B cell (primary cell): ENCODE results near the gene IGFL2. TPM values are rescaled to one million over a fixed set of nuclear protein-coding genes. Genes with fewer than 3 reads are reported as not detected.

Experiments
- ATAC-seq: fragments of 200-7000 bp; cut with Tn5 transposase; one replicate; pipeline ENCODE4 v1.10.0; 2021; ENCODE audit warnings: low read depth, mild to moderate bottlenecking, moderate number of reproducible peaks, moderate library complexity
- CTCF ChIA-PET: fragments of 350-600 bp; sonication (Branson Sonifier 250); formaldehyde crosslinking; loops from one replicate; lab custom pipeline; 2021; ENCODE audit warnings: antibody characterized with exemption, inconsistent platforms; lab: Charles Lee
- POLR2A ChIA-PET: fragments of 350-600 bp; sonication (Branson Sonifier 250); formaldehyde crosslinking; loops from one replicate; lab custom pipeline; 2021; ENCODE audit warnings: antibody characterized with exemption; lab: Charles Lee
- DNase-seq: peaks from one replicate; pipeline ENCODE4 v3.0.0; 2013
- H2AFZ ChIP-seq: 2 replicates; pipeline ENCODE4 v1.6.1; 2012; ENCODE audit warnings: mild to moderate bottlenecking, low read depth, low read length; ENCODE audit not compliant: insufficient read depth, poor library complexity, severe bottlenecking
- H3K27ac ChIP-seq, 2 donors: 1 replicate in 1 of 2; 2 replicates in 1 of 2; pipeline ENCODE4 v1.5.1; 2012 to 2013; ENCODE audit warnings: low read length in 2 of 2, mild to moderate bottlenecking in 2 of 2, moderate library complexity in 1 of 2
- H3K27me3 ChIP-seq, 4 experiments: fragments of 200-600 bp in 1 of 4; sonication (generic) in 1 of 4; replicated peaks in 1 of 4; 1 replicate in 2 of 4; 2 replicates in 2 of 4; pipeline versions ENCODE4 v1.6.1 to v1.7.0; 2013 to 2016; ENCODE audit warnings: low read length in 3 of 4, mild to moderate bottlenecking in 2 of 4, mixed read lengths in 1 of 4, moderate library complexity in 1 of 4; ENCODE audit not compliant: insufficient read depth in 4 of 4, control insufficient read depth in 3 of 4; ENCODE audit errors: control extremely low read depth in 1 of 4
- H3K36me3 ChIP-seq, 2 experiments: replicated peaks in 1 of 2; 1 replicate in 1 of 2; 2 replicates in 1 of 2; pipeline versions ENCODE4 v1.6.1 to v1.7.1; 2013; ENCODE audit warnings: low read length in 1 of 2; ENCODE audit not compliant: insufficient read depth in 2 of 2, control insufficient read depth in 1 of 2; ENCODE audit errors: control extremely low read depth in 1 of 2, extremely low read depth in 1 of 2
- H3K4me1 ChIP-seq, 2 donors: fragments of 200-600 bp in 1 of 2; sonication (generic) in 1 of 2; 1 replicate in 1 of 2; 2 replicates in 1 of 2; pipeline versions ENCODE4 v1.5.1 to v1.6.1; 2013 to 2017; ENCODE audit warnings: low read length in 2 of 2; ENCODE audit not compliant: control insufficient read depth in 2 of 2, insufficient read depth in 2 of 2
- H3K4me2 ChIP-seq: replicated peaks from 2 replicates; pipeline ENCODE3; 2012; ENCODE audit warnings: mild to moderate bottlenecking, low read depth, low read length; ENCODE audit not compliant: poor library complexity, severe bottlenecking
- H3K4me3 ChIP-seq, 5 experiments: fragments of 200-600 bp in 1 of 5; sonication (generic) in 1 of 5; 1 replicate in 3 of 5; 2 replicates in 2 of 5; pipeline versions ENCODE4 v1.5.1 to v1.7.0; 2011 to 2016; ENCODE audit warnings: low read length in 4 of 5, mild to moderate bottlenecking in 4 of 5, low read depth in 2 of 5, control low read depth in 1 of 5, moderate library complexity in 1 of 5; ENCODE audit not compliant: insufficient read depth in 1 of 5; ENCODE audit errors: control extremely low read depth in 1 of 5, extremely low read depth in 1 of 5
- H3K79me2 ChIP-seq: fragments of 200-600 bp; sonication (generic); one replicate; pipeline ENCODE4 v1.6.0; 2016; ENCODE audit warnings: low read length; ENCODE audit not compliant: control insufficient read depth, insufficient read depth
- H3K9ac ChIP-seq: fragments of 200-600 bp; sonication (generic); 2 replicates; pipeline ENCODE4 v1.6.1; 2017; ENCODE audit warnings: mild to moderate bottlenecking, low read length, moderate library complexity
- H3K9me3 ChIP-seq, 3 donors: one replicate each; pipeline versions ENCODE4 v1.6.1 to v1.7.1; 2013; ENCODE audit warnings: low read length in 2 of 3; ENCODE audit not compliant: control insufficient read depth in 2 of 3, insufficient read depth in 1 of 3; ENCODE audit errors: control extremely low read depth in 1 of 3
- H4K20me1 ChIP-seq: 2 replicates; pipeline ENCODE4 v1.6.0; 2012; ENCODE audit warnings: mild to moderate bottlenecking, low read length; ENCODE audit not compliant: insufficient read depth, control insufficient read depth, poor library complexity, severe bottlenecking
- H3K27ac Mint-ChIP-seq: one replicate; pipeline ENCODE4 v1.8.0; 2021; ENCODE audit warnings: mixed read lengths
- H3K27me3 Mint-ChIP-seq: one replicate; pipeline ENCODE4 v1.8.0; 2021; ENCODE audit warnings: mixed read lengths
- H3K4me1 Mint-ChIP-seq: one replicate; pipeline ENCODE4 v1.8.0; 2021; ENCODE audit warnings: mixed read lengths
- H3K4me3 Mint-ChIP-seq: one replicate; pipeline ENCODE4 v1.8.0; 2021; ENCODE audit warnings: mixed read lengths
- H3K9me3 Mint-ChIP-seq: one replicate; pipeline ENCODE4 v1.8.0; 2022; ENCODE audit warnings: mixed read lengths; ENCODE audit not compliant: insufficient read depth
- EZH2 ChIP-seq: IDR thresholded peaks from 2 replicates; pipeline ENCODE4 v1.6.1; 2012; ENCODE audit warnings: borderline replicate concordance, low read depth, mild to moderate bottlenecking, moderate library complexity, low read length; ENCODE audit not compliant: insufficient read depth, poor library complexity, severe bottlenecking
- WGBS: methylation state at CpG from one replicate; pipeline ENCODE4 v1.1.5; 2013; ENCODE audit warnings: missing lambda C conversion rate; ENCODE audit not compliant: insufficient coverage; 5-methylcytosine and 5-hydroxymethylcytosine counted together
- intact Hi-C: fragments of 100-400 bp; cut with micrococcal nuclease; formaldehyde crosslinking; loops from one replicate; pipeline ENCODE4 v1.10.0; 2022
- polyA plus RNA-seq: library from polyadenylated mRNA; depleted of rRNA; stranded (reverse); fragments of >200 nt; gene quantifications from 2 replicates; pipeline ENCODE4 v1.2.3, GENCODE V29; 2012
- total RNA-seq, 2 donors: library from RNA; stranded (reverse); fragments of 120-200 nt in 1 of 2; gene quantifications; 1 replicate in 1 of 2; 2 replicates in 1 of 2; pipeline versions ENCODE4 v1.2.3 to v1.2.4, GENCODE V29; 2013 to 2022
- TF ChIP-seq, protein P1 (sequence below): fragments of 200-600 bp; IDR thresholded peaks from one replicate; pipeline ENCODE4 v1.8.0; 2022; ENCODE audit warnings: antibody characterized with exemption, mild to moderate bottlenecking

Gene IGFL2
- total and polyA plus RNA-seq, 2 donors (not counting 1 experiment from before 2014, with no cell fraction given): not detected

GRCh38 chr19:46196410-46197124 lies 48.5 kb downstream of the IGFL2 start:
- no peaks in the 10 kb centered on the region for H3K4me1 ChIP-seq
- intact Hi-C loops: no loop called here
- Mint-ChIP-seq H3K4me3 (no peak overlapping the region), H3K27me3 (peaks cover 53% of the 10 kb centered on the region), H3K4me1 (no peaks in the 10 kb centered on the region), H3K9me3 (no peaks in the 10 kb centered on the region), H3K27ac (no peak overlapping the region)
- H3K36me3 ChIP-seq: no peaks in the 10 kb centered on the region
- no peaks in the 10 kb centered on the region for H4K20me1 ChIP-seq
- DNase-seq: no peak
- ChIA-PET CTCF (no interaction called here), POLR2A (no interaction called here)
- H3K9ac ChIP-seq: no peak overlapping the region
- H3K4me3 ChIP-seq: no peak overlapping the region
- H2AFZ ChIP-seq: no peak overlapping the region
- WGBS: 64% methylated on average over 7 of the region's 8 CpGs
- H3K27ac ChIP-seq: no peak overlapping the region
- no peak for TF ChIP-seq EZH2
- TF ChIP-seq, protein P1, sequence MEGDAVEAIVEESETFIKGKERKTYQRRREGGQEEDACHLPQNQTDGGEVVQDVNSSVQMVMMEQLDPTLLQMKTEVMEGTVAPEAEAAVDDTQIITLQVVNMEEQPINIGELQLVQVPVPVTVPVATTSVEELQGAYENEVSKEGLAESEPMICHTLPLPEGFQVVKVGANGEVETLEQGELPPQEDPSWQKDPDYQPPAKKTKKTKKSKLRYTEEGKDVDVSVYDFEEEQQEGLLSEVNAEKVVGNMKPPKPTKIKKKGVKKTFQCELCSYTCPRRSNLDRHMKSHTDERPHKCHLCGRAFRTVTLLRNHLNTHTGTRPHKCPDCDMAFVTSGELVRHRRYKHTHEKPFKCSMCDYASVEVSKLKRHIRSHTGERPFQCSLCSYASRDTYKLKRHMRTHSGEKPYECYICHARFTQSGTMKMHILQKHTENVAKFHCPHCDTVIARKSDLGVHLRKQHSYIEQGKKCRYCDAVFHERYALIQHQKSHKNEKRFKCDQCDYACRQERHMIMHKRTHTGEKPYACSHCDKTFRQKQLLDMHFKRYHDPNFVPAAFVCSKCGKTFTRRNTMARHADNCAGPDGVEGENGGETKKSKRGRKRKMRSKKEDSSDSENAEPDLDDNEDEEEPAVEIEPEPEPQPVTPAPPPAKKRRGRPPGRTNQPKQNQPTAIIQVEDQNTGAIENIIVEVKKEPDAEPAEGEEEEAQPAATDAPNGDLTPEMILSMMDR: no peak
- no peak overlapping the region for H3K4me2 ChIP-seq
- no peak for ATAC-seq
- no peaks in the 10 kb centered on the region for H3K9me3 ChIP-seq
- no peaks in the 10 kb centered on the region for H3K79me2 ChIP-seq
- H3K27me3 ChIP-seq: peaks cover 0 to 7% (median 0%) of the 10 kb centered on the region in 4 experiments

- Histone ChIP-seq H2AFZ (no peak overlapping the region), H3K27ac (no peak overlapping the region), H3K4me3 (no peak overlapping the region), H3K9ac (no peak overlapping the region), H3K79me2 (no peaks in the 10 kb centered on the region), H3K4me1 (no peaks in the 10 kb centered on the region), H4K20me1 (no peaks in the 10 kb centered on the region), H3K4me2 (no peak overlapping the region), H3K36me3 (no peaks in the 10 kb centered on the region), H3K27me3 (peaks cover 0 to 7% (median 0%) of the 10 kb centered on the region in 4 experiments), H3K9me3 (no peaks in the 10 kb centered on the region)
- no peak overlapping the region for H3K27ac Mint-ChIP-seq
- H3K9me3 Mint-ChIP-seq: no peaks in the 10 kb centered on the region
- peaks cover 59% of the 10 kb centered on the region for H3K27me3 Mint-ChIP-seq
- 80% methylated on average over 4 of the region's 4 CpGs for WGBS
- DNase-seq (no peak), ATAC-seq (no peak)
- intact Hi-C loops: no loop called here
- ChIA-PET CTCF (no interaction called here), POLR2A (no interaction called here)
- TF ChIP-seq, protein P1: no peak
- TF ChIP-seq EZH2: no peak
- no peak overlapping the region for H3K4me3 Mint-ChIP-seq
- no peaks in the 10 kb centered on the region for H3K4me1 Mint-ChIP-seq
Measured at GRCh38 chr19:46197314-46198070, 49.5 kb downstream of the IGFL2 start.
